ENCODE measurements around the gene ATXN1.

ATXN1 gene

DNA sequence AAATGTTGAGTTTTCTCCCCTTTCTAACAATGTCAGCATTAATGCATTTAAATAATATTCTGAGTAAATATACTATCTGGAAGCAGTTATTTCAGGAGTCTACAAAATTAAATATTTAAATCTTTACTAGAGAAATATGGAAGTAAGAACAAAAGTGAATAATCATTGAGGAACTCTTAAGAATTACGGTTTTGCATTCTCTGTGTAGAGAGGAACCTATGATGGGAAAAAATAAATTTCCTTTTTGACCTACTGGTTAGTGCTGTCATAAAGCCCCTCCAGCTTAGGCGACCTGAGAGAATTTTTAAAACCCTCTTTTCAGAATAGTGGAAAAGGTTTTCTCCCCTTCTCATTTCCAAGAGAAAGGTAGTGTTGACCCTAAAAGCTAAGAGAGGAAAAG, 64.8 kb downstream of the ATXN1 start:
- DNase-seq = no peak

DNA sequence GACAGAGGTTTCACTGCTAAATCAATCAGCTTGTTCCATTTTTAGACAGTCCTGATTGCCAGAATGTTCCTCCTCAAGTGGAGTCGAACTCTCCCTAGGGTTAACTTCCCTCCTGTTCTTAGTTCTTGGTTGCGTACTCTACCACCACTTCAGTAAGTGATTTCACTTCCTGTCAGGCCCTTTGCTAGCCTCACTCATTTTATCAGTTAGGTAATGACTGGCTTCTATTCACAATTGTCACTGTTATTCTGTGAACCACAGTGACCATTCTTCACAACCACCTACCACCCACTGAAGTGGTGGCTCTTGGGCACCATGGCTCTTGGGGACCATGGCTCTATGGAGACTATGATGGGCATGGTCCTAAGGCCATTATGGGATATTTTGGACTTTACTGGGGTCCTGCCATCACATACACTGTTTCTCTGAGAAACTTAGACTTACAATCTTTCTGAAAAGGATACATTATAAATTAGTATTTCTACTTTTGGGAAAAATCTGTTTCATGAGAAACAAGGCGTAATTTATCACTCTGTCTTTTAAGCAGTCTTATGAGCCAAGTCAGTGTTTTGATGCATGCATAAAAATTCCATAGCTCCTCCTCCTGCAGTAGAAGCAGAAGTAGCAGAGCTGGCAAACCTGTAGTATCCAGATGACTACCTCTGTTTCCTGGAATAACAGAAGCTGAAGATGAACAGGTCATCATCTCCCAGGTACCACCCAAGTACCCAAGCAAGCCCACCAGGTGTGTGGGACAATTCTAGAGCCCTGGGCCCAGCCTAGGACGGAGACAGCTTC, 66.3 kb downstream of the ATXN1 start:
- no peak for DNase-seq

DNA sequence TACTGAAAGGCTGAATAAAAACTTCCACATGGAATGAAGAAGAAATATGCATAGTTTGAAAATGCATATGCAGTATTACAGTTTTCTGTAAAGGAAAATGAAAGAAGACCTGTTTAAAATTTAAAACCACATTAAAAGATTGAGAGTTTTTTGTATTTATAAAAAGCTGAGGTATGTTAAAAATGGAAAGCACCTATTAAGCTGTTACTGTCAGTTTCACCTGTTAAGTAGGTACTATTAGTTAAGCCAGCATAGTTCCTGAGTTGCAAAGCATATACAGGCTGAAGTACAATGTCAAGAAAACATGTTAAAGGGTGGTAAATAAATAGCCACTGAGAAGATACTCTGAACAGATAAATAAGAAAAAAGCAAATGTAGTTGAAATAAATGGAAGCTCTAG, 69.9 kb downstream of the ATXN1 start:
- no peak for DNase-seq

DNA sequence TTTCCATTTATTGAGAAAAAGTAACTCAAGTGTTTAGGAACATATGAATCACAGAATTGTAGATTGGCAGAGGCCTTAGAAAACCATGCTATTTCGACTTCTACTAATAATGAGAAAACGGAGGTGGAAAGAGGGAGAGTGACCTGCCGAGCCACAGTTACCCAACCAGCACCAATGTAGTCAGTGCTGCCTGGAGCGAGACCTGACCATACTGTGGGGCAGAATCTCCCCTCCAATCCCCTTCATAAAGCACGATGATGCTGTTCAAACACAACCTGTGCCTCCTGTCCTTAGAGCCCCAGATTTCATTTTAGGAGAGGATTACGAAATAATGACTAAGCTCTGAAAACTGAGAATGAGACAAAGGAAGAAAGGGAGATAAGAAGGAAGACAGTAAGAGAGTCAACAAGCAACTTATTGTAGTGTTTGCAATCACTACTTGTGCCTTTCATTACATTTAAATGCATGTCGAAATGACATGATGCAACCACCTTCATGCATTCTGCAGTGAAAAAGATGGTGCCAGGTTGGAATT, 70.6 kb downstream of the ATXN1 start:
- no peak for DNase-seq

DNA sequence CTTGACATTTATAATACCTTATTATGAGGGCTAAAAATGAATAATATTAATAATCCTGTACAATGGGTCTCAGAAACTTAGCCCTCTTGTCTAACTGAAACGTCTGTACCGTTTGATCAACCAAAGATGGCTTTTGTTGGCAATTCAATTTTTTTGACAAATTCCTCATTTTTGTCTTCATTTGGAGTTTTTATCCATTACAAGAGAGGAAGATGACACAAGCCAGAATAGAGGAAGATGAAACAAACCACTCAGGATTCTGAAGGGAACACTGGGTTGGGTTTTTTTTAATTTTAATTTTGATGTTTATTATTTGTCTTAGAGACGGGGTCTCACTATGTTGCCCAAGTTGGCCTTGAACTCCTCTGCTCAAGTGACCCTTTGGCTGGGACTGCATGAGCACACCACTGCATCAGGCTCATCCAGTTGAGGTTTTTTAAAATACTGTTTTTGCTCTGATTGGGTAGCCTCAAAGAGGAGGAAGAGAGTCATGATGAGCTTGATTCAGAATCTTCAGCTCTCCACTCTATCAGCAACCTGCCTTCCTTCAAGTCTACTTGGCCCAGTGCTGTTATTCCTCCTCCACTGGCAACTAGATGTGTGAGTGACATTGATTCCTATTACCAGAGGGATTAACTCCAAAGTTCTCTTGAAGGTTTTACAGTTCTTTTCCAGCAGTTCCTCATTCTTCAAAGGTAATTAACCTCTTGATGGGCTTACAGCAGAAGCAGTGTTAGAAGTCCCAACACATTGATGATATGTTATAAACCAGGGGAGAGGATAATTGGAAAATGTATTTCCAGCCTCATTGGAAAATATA, 71.3 kb downstream of the ATXN1 start:
- no peak for DNase-seq

DNA sequence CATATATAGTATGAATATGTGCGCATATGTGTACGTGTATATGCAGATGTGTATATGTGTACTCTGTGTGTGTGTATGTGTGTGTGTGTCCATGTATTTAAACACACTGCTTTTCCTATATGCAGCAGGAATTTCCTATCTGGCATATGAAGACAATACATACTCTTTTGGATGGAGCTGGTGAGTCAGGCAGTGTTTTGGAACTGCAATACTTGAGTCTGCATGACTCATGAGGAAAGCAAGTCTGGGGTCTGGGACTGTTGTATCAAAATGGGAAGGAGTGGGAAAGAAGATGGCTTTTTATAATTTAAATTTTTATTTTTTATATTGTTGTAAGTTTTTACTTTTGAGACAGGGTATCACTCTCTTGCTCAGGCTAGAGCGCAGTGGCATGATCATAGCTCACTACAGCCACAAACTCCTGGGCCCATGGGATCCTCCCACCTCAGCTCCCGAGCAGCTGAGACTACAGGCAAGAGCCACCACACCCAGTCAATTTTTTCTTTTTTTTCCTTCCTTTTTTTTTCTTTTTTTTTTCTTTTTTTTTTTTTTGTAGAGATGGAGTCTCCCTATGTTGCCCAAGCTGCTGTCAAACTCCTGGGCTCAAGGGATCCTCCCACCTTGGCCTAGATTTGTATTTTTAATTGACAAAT, 72.2 kb downstream of the ATXN1 start:
- no peak for DNase-seq

DNA sequence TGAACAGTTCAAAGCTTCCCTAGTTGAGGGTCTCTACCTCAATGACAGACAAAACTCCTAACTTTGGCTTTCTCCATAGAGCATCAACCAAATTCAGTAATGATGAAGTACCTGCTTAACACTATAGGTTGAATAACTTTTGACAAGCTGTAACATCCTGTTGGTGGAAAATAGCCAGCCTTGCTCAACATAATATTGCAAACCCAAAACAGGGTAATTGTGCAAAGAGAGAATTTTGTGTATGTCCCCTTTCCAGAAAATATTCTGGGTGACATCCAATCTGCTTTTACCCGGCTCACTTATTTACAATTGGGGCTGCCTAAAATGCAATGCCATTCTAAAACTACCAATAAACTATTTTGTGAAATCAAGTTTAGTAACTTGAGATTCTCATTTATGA, 72.8 kb downstream of the ATXN1 start:
- no peak for DNase-seq

DNA sequence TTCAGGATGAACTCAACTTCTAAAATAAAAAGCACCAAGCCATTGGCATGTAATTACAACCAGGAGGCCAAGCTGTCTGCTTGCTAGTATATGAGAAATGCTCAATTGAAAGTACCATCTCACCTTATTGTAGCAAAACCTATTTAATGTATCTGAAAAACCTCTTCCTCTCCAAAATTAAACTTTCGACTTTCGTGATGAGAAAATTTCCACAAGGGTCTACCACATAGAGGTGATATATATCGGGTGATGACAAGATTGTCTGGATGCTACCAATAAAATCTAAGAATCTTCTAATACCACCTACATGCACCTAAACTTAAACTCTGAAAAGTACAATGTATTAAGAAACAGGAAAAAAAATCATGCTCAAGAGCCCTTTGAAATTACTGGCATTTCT, 74.2 kb downstream of the ATXN1 start:
- DNase-seq = peak; percentile 10

DNA sequence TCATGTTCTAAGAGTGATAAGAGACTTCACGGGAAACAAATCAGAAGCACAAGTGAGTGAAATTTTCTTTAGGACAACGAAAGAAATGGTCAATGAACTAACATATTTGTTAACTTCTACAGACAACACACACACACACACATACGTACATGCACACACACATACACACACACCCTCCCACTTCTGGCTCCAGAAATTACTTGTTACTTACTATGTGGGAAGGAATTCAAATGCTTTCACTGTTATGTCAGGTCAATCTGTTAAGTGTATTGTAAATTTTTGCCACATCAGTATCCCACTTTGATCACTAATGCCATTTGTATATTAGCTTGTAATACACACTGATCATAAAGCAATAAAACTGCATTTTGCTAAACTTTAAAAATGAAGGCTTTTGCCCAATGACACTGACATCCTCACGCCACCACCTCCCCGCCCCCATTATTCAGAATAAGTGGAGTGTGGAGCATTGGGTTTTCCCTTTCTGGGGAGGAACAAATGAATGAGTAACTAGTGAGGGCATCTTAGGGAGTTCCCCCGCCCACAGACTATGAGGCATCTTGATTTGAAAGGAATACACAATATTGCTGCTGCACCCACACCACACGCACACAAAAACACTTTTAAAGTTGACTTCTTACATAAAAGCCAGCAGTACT, 76.2 kb downstream of the ATXN1 start:
- DNase-seq = no peak

DNA sequence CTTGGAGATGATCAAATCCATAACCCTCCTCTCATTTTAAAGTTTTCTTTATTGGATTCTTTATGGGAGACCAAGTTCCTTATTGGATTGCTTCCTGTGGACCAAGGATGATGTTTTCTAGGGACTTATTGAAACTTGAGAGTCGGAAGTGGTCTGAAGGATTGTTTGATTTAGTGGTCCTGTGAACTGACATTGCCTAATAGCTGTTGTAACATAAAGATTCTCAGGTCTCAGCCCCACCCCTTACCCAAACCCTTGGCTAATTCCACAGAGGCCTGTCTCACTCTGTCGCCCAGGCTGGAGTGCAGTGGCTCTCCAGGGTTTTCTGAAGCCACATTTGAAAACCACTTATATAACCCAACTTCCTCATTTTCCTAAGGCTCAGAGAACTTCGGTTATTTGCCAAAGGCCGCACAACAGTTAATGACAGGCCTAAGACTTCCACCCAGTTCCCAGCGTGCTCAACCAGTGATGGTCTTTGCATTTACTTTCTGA, 77.0 kb downstream of the ATXN1 start:
- no peak for DNase-seq

DNA sequence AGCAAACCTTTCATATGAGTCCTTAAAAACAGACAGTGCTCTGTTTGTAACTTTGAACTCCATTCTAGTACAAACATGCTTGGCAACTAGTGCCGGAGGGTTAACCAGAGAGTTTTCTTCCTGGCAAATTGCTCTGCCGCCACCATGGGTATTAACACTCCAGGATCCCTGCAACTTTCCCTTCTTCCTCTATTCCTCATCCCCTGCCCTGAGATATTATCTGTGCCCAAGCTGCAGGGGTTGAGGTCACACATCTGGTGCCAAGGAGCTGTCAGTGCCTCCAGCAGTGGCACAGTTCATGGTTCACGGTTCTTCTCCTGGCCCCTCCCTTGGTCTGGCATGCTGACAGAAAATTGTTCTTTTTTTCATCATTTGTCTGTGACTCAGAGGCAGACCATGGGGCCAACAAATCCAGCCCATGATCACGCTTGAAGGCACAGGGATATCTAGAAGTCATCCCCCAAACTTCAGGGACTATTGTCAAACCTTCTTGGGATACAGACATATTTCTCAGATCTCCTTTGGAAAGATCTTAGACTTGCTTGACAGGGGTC, 77.5 kb downstream of the ATXN1 start:
- DNase-seq = no peak

DNA sequence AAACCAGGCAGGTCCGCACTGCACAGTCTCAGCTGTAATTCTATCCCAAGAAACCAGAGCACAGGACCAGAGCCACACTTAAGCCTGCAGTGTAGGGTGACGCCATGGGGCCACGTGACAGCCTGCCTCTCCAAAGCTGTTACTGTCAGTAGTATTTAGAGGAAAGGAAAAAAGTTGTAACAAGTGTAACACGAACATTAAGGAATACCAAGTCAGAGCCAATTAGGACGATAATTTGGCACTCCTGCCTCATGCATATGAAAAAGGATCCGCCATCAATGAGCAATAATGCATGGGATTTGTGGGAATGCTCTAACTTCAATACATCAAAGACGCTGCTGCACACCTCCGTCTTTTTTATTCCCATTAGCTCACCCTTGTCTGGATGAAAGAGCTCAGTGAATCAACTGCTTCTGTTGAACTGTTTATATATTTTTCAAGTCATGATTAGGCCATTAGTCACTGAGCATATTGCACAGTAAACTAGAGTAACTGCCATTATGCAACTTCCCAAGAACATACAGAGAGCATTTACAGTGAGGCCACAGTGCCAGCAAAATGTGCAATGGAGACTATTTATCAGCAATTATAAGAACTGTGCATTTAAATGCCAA, 79.9 kb downstream of the ATXN1 start:
- DNase-seq = no peak

DNA sequence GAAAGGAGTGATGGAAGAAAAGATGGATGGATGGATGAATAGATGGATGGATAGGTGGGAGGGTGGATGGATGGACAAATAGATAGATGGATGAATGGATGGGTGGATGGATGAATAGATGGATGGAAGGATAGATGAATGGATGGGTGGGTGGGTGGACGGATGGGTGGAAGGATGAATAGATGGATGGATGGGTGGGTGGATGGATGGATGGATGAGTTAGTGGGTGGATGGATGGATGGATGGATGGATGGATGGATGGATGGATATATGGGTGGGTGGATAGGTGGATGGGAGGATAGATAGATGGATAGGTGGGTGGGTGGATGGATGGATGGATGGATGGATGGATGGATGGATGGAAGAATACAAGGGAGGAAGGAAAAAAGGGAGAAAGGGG, 82.2 kb downstream of the ATXN1 start:
- DNase-seq = no peak

DNA sequence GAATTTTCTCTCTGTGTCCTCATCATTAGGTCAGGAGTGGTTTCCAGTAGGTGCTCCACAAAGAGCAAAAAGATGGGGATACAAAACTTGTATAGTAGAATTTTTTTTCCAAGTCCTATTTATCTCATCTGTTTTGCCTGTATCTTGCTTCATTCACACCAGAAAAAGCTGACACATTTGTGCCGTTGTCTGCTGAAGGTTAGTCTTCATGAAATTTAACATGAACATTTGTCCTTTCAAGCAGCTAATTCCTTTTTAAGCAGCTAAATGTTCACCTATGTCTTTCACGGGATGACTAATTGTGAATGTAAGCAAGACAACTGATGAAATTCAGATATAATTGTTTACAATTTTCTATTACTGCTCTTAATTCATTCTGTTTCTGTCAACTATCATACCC, 83.8 kb downstream of the ATXN1 start:
- no peak for DNase-seq

DNA sequence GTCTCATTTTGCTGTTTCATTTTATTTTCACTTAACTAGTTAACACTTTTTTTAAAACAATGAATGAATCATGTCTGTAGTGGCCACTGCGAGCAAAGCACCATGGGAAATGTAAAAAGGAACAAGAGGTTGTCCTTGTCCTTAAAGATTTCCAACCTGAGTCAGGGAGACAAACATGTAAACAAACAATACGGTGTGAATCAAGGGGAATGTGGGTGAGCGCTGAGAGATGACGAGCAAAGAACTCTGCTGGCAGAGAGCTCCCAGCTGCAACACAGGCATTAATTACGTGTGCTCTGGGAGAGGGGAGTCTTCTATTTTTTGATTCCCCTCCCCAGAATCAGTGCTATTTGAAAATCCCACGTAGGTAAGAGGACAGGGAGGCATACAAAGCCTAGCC, 84.3 kb downstream of the ATXN1 start:
- no peak for DNase-seq

DNA sequence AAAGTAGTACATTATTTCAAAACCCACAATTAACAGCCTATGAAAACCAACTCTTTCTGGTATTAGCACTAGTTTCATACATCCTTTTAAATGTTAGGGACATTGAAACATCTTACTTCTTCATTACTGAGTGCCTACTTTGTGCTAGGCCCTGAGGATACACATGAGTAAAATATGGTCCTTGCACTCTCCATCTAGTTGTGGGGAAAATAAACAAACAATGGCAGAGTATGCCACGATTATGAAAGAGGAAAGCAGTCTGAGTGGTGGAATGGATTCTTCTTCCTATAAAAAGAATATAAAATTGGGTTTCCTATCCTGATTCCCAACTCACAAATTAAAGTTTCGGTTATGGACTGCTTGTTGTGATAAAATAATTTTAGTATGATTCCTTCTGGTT, 84.9 kb downstream of the ATXN1 start:
- DNase-seq = no peak

DNA sequence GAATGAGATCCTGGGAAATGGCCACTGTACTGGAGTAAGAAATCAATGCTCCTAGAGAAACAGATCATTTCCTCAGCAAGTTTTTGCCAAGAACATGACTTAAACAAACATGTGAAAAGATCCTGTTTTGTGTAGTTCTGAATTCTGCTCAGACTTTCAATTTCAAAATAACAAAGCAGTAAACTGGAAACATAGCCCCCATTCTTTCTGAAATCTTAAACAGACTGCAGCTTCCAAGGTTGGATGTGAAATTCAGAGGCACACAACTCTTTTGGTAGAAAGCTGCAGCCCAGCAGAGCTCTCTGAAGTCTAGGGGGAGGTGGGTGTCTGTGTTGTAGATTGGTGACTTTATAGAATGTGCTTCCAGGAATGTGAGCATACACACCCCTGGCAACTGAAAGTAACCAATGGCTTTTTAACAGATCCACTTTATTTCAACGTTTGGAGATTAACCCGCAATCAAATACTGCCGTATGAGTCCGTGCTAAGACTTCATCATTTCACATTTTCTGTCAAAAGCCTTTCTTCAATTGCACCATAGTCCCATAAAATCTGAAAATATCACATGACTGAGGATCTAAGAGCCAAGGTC, 86.4 kb downstream of the ATXN1 start:
- DNase-seq = no peak

DNA sequence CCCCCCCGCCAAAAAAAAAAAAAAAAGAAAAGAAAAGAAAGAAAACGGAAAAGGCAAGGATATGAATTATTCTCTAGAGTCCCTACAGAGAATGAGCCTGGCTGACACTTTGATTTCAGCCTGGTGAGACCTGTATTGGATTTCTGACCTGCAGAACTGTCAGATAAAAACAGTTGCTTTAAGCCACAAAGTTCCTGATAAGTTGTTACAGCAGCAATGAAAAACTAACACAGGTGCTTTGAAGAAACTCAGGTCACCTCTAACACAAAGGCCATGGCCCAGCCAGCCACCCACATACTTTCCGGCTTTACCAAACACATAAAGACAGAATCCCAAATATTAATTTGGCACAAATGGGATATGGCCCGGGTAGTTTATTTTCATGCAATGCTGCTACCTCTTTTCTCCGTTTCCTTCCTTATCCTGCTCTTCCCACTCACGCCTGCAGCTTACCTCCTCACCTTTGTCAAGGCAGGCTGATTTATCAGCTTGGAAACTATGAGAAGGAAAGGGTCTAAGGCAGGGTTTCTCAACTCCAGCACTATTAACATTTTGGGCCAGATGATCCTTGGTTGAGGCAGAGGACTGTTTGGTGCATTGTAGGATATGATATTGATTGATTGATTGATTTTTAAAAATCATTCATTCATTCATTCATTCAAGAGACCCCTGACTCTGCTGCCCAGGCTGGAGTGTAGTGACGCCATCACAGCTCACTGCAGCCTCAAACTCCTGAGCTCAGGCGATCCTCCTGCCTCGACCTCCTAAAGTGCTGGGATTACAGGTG, 88.1 kb downstream of the ATXN1 start:
- no peak for DNase-seq

DNA sequence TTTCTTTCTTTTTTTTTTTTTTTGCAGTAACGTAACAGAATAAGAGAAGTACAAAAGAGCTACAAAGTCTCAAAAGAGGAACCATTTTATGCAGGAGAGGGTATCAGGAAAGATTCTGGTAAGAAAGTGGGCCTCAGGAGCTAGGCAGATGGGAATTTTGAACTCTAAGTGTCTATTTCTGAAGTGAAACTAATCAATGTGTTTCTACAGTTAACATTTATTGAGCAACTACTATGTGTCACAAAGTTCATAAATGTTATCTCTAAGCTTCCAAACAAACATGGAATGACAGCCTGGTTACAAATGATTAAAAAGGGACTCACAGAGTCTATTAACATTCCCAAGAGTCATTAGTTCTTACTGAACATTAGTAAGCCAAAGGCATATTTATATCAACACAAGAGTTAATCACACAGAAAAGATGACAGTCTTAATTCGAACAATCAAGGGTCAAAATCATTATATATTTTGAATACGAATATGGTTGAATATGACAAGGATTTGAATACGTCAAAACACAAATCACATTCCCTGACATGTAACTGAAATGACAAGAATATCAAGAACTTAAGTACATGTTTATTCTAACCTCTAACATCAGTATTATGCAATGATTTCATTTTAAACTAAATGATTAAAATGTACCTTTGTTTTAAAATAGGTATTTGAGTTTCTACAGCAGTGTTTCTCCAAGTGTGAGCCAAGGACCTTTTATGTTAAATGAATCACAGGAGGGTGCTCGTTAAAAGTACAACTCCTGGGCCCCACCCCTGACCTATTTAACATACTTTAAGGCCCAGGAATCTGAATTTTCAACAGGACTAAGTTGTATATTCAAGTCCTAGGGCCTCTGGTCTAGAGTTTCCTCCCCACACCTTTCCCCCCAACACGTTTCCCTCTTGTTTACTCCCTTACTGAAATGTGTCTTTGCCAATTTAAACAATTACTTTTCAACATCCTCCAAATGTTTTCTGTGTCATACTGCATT, 89.7 kb downstream of the ATXN1 start:
- no peak for DNase-seq

DNA sequence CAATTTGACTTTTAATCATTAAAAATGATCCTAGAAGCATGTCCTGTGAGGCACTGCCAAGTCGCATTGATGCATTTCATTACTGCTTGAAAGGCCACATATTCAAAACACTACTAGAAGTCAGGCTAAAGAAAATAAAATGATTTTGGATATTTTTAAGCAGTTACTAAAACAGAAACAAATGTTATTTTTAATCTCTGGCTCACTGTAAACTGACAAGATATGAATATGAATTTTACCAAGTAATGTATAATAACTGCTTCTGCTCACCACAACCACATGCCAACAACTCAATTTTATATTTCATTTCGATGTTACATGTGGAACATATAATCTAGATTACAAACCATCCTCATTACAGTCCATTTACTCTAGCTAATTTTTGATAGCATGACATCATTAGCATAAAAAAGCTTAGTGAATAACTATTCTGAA, 90.6 kb downstream of the ATXN1 start:
- DNase-seq = no peak

Data from DMS 273 treated with DMSO at 0.1 percent for 48 hours (cell line).